Breast epithelium (tissue), 3 donors: ENCODE results near the gene ATP9B.

Experiments used
- CTCF ChIP-seq, 3 donors: fragments of 450-650 bp; IDR thresholded peaks; one replicate each; pipeline ENCODE4 v1.5.1; 2016 to 2017; ENCODE audit warnings: antibody characterized with exemption in 3 of 3, mild to moderate bottlenecking in 3 of 3, moderate library complexity in 3 of 3
- POLR2A ChIP-seq: fragments of 450-650 bp; IDR thresholded peaks from one replicate; pipeline ENCODE4 v1.6.1; 2016; ENCODE audit warnings: antibody characterized with exemption, mild to moderate bottlenecking, moderate library complexity

GRCh38 chr18:79095216-79095615 lies 26.0 kb downstream of the ATP9B start:
- TF ChIP-seq CTCF (IDR thresholded peaks at IDR 0.05) (no peak), POLR2A (no peak)
